GM18867 (cell line): Measurements from ENCODE around the gene RTN1.

Experiments used
- ATAC-seq: cut with Tn5 transposase; IDR thresholded peaks from one replicate; pipeline ENCODE4 v1.9.1; 2021; ENCODE audit warnings: mild to moderate bottlenecking, moderate library complexity; ENCODE audit not compliant: unreplicated experiment

Gene RTN1

DNA sequence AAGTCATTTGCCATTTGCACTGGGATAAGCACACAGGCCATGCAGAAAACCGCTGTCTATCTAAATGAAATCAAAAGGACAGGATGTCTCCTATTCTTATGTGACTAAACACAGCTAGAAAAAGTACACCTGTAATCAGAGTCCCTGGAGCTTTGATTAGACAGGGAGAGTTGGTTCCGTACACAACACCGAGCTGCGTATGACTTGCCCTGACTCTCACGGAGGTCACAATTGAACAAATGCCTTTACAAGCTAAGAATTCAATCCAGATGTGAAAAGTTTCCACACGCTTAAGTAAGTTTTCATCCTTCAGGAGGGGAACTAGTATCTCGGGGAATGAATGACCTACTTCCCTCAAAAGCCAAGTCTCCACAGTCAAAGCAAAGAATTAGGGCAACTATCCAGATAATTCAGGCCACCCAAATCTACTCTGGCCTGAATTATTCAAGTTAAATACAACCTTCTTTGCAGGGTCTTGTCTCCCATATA lies 67.5 kb downstream of the RTN1 start:
- no peak for ATAC-seq

DNA sequence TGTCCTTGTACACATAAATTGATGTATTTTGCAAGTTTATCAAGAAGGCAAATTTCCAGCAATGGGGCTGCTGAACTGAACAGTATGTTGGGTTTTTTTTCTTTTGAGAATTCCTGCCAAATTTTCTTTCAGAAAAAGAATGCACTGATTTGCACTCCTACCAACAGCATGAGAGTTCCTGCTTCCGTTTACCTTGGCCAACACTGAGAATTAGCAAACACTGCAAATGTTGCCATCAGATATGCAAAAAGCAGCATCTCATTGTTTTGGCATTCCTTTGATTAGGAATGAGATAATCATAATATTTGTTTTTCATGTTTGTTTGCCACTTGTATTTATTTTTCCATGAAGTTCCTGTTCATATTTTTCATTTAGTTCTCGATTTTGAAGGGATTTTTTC lies 82.4 kb downstream of the RTN1 start:
- no peak for ATAC-seq

DNA sequence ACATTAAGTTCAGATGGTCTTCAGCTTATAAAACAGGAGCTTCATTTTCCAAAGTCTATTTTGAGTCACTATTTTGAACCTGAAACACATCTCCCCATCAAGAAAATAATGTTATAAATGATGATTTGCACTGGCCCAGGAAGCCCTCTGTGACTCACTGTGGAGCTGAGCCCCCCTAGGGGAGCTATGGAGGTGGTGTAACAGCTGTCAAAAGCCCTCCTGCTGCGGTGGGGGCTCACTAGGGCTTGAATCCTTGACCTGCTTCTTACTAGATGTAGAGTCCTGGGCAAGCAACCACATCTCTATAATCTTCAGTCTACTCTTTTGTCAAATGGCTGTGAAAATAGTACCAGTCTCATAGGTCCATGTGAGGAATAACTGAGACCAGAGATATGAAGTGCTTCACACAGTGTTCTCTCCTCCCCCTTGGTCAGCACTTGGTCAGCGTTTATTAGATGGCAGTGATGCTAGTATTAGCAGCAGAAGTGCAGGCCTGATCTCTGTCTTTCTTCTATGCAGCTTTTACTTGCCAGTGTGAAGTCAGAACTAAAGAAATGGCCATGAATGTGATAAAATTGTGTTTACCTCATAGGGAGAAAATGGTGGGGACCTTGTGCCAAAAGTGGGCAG lies 83.4 kb downstream of the RTN1 start:
- ATAC-seq: no peak

DNA sequence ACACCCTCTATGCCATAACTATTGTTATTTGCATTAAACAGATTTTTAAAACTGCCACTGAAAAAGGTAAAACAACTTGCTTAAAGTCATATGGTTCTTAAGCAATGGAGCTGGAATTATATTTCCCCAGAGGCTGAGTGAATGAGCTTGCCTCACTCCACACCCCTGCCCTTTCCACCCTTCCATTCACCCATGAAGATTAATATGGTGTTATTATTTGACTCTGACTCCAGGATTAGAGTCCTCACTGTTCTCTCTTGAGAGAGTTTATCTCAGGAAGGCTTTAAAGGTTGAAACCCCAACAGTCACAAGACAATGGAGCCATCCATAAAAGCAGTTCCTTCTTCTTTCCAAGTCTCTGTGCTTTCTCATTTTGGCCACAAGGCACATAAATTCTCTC lies 84.9 kb downstream of the RTN1 start:
- no peak for ATAC-seq

DNA sequence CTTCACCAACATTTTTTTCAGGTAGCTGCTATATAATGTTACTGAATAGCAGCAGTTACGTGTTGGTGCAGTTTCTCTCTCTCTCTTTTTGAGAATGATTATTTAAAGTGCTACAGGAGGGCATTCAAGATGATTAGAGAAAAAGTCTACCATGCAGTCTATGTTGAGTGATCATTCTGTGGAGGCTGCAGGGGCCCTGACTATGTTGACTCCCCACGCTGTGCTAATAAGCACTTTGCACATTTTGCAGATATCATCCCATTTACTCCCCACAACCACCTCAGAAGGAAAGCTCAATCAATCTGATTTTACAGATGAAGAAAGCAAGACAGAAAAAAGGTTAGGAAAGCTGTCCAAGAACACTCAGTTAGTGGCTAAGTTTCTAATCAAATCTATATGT lies 87.8 kb downstream of the RTN1 start:
- no peak for ATAC-seq

DNA sequence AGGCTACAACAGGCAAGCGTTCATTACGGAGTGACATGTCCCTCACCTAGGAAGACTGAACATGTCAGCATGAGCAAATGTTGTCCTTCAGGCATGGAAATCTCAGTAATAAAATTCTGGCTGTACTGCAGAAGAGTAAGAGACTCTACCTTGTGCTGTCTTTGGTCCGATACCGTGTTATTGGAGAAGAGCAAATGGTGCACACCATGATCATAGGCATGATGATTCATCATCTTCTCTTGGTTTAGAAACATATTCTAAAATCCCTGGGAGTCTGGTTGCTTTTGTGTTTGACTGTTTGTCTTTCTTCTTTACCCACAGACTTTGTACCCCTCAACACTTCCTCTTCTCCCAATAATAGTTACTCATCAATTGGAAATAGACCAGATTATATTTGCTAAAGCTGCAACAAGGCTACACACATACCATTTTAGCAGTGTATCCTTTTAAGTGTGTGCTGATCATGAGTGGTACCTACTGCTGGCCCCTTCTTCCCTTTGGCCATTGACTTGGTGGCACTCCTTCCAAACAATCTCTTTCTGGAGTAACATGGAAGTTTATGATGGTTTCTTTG lies 93.5 kb downstream of the RTN1 start:
- no peak for ATAC-seq

DNA sequence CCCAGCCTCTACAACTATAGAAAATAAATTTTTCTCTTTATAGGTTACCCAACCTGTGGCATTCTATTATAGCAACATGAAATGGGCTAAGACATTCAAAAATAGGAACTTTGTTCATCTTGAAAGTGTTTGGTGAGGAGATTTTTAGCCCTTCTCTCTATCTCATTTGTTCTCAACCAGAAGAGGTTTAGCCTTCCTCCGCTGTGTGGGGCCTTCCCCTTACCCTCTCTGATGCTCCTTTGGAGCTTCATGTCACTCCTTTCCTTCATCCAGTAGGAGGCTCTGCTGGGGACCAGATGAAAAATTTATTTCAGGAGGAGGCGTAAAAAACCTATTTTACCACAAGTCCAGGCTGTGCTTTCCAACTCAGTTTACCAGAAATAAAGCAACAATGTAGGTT lies 94.1 kb downstream of the RTN1 start:
- ATAC-seq: no peak

DNA sequence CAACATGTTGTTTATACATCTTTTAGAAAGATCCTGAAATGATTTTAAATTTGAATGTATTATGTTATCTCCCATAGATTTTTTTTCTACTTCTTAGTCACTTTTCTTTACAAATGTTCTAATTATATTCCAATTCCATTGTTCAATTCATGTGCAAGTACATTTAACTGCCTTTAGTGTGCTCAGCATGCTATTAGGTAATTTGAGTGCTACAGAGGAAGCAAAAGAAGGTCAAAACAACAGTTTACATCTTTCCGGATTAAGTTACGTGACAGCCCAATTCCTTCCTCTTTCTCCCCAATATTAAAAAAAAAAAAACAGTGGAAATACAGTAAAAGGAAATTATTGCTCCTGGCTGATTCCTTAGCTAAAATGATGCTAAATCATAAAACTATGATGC lies 98.3 kb downstream of the RTN1 start:
- no peak for ATAC-seq

DNA sequence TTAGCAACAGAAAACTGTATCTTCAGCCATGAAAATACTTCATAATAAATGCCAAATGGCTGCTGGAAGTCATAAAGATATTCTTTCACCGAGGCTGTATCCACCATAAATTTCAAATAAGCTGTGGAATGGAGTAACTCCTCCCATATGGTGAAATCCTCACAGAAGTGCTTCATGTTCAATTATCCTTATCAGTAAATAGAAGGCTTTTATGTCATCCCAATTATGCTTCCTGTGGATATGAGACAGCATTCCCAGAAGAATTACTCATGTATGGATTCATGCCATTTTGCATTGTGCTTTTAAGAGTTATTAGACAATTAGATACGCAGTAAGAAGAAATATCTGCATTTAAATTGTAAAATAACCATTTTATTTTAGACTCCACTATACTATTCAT lies 99.0 kb downstream of the RTN1 start:
- no peak for ATAC-seq

DNA sequence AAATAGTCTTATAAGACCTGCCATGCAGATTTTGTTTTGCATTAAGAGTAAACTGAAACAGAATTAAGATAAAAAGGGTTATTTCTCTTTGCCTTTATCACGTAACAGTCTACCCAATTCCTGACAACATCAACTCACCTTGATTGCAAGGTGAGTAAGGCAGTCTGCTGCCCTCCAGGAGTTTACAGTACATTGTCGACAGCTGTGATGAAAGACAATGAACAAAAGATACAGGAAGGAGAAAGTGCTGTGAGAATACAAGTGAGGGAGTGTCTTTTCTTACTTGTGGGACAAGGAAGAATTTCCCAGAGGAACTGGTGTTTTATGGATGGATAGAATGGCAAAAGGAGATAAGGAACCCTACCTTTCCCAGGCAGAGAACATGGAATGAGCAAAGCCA lies 101.0 kb downstream of the RTN1 start:
- ATAC-seq: no peak

DNA sequence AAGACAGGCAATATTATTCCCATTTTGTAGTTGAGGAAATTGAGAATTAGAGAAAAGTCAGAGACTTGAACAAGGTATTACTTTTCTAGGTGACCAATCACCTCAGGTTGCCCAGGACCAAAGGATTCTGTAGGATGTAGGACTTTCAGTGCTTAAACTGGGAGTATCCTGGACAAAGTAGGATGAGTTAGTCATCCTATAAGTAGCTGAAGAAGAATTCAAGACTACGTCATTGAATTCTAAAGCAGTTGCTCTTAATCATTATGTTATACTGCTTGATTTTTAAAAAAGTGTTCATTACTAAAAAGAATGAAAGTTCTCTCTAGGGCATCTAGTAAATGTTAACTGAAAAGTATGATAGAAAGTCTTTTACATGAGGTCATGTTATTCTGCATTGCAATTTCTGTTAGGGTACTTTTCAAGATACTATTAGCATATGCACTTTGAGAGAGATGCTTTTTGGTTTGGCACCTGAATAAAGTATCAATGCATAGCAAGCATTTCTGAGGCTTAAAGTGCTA lies 101.7 kb downstream of the RTN1 start:
- ATAC-seq: no peak

DNA sequence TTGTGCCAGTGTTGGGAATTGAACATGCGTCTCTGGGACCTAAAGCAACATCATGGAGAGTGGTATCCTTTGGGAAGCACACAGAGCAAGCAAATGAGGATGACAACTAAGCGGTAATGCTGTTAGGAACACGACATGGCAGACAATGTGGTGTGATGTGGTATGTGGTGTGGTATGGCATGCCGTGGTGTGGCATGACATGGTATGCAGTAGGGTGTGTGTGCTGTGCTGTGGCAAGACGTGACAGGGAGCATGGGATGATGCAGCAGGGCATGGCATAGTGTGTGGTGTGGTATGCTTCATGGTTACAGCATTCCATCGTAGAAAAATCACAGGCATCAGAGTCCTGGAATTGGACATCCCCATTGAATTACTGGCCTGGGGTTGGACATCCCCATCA lies 108.7 kb downstream of the RTN1 start:
- ATAC-seq: no peak

DNA sequence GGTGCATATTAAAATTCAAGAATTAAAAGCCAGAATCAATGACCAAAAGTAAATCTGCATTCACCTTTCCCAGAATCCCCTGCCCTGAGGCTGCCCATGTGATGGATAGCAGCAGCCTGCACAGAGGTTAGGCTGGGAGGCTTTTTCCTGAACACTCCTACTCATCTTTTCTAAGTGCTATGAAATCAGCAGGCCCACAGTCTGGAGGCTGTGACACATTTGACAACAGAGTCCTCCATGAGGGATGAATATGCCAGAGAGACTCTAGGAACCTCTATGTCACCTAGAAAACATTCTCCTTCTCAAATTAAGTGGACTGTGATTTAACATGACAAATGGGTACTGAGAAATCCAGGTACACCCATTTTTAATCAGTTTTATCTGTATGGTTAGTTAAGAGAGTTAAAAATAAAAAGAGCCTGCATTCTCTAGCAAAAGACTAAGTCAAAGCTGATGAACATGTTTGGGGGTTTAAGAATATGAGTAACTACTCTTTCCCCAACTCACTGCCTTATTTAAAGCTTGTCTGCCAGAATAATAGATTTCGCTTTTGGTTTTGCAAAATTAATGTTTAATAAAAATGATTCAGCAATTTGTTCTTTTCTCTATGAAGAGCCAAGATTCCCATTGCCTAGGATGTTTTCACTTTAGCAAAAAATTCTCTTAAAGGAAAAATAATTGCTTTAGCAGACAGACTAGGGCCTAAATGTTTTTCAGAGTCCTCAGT lies 115.0 kb downstream of the RTN1 start:
- ATAC-seq: no peak

DNA sequence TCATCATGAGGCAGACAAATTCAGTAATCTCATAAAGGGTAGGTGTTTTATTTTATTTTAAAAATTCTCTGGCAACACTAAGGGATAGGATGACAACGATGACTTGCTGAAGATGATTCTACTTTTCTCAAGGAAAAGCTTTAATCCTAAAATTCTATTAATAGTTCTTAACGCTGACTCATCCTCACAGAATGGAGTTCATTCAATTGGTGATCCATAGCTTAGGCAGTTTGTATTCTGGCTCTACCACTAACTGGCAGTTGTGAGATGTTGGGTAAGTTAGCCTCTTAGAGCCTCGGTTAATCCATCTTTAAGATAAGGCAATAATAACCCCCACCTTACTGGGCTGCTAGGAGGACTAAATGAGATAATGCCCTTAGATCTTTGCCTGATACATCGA lies 116.3 kb downstream of the RTN1 start:
- ATAC-seq: no peak

DNA sequence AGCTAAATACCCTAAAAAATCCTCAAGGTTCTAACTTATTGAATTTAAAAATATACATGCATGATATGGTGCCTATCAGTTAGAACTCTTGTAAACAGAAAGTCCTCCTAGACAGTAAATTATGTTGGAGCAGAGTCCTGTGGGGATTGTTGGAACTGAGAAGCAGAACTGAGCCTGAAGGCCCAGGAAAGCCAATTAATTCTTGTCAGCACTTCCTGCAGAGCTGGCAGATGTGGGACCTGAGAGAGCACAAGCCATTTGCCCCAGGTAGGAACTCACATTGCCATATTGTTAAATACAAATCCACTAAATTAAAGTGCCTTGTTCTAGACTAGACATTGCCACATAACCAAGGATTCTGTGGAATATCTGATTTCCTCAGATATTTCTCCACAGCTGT lies 117.1 kb downstream of the RTN1 start:
- ATAC-seq: no peak

DNA sequence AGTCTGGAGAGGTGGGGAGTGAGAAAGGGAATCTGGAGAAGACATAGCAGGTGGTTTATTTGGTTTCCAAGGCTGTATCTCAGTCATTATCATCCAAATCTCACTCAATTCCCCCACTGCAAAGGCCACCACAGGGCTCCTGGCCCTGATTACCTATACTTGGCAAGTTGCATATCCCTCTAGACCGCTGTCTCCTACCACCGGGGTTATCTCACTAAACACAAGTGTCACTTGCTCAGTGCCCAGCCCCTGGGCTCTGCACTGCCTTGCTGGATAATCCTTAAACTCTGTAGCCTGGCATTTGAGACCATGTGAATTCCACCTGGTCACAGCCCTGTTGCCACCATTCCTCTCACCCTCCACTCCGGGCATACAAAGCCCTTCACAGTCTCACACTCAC lies 119.0 kb downstream of the RTN1 start:
- no peak for ATAC-seq

DNA sequence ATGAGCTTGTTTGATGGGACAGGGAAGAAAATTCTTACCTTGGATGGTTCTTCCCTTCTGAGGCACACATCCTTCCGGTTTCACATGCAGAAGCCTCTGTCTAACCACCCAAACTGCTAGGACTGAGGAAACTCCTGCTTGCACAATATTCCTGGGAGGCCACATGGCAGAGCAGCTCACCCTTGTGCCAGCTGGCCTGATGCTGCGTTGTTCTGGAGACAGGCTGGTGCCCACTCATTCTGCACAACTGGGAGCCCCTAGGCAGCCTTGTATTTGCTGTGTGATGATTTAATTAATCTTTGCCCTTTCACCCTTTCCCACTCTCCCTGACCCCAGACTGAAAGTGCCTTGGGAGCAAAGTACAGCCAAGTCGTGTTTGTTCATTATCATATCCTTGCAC lies 130.8 kb downstream of the RTN1 start:
- ATAC-seq: no peak

DNA sequence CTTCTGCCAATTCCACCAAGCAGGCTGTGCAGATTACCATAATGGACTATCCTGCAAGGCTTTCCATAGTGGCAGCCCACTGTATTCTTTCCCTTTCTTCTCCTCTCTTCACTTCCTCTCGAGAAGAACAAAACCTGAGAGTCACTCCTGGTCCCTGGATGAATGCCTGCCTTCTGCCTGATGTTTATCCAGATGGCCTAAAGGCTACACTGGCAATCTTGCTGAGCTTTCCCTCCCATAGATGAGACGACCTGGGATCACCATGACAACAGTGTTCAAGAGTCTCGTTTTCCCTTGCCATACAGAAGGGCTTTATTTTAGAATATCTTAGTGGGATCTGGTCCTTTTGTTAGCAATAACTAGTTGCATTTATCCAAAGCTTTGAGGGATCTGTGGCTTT lies 142.3 kb downstream of the RTN1 start:
- no peak for ATAC-seq

DNA sequence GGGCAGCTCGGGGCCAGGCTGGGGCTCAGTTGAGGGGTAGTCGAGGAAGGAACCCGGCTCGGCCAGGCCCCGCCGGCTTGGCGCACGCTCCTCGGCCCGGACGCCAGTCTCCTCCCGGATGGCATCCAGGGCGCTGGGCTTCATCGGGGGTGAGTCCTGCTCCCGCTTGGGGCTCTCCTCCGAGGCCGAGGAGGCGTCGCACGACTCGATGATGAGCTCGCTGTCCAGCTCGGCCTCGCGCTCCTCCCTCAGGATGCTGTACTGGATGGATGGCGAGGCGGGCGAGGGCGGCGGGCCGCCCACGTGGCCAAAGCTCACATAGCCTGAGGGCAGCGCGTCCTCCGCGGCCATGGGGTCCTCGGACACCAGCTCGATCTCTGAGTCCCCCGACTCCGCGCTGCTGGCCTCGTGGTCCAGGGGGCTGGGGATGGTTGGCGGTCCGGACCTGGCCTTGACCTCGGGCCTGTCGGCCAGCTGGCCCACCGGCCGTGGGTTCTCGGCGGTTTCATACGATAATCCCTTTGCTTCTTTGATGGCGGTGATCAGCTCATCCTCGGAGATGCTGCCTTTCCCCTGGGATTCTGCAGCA lies 143.4 kb downstream of the RTN1 start:
- ATAC-seq: no peak

DNA sequence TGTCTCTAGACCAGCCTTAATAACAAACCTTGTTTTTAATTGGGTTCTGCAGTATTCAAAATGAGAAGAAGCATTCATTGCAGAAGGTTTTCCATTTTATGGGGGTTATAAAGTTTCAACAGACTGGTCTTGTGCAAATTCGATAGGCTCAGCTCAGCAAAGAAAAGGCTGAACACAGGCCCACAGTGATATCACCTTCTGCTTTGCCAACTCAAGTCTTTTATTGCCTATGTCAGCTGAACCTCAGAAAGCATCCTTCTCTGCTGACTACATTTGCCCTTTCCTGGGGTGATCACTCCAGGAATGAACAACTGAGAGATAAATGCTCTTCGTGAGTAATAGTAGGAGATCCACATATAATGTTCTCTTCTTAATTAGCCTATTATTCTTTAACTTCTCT lies 159.5 kb downstream of the RTN1 start:
- ATAC-seq: no peak

DNA sequence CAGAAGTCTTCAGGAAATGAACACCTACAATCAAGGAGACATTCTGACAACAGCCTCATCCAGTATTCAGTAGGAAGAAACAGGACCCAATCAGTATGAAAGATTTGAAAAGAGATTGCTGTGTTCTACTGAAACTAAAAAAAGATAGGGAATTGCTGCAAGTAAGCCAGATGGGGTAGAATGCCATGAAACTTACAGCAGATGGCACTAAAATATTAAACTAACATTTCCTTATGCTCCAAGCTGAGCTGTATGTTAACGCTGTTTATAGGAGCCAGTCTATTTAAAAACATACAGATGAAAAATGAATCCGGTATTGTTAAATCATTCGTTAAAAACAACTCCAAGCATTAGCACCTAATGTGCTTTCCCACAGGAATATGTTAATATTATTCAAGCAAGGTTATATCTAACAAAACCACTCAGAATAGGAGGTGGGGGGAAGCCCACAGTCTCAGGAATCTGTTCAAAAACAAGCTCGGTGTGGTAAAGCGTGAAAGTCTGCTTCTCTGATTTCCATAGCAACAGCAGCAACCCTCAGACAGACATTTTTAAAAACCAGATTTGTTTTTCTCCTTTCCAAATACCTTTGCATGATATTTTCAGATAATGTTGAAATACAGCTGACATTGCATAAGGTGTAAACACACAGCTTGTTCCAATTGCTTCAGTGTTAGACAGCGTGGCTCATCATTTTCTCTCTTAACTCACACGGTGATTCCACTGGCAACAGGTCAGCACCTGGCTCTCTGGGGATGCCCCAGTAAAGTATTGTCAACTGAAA lies 162.6 kb downstream of the RTN1 start:
- no peak for ATAC-seq
